Smooth muscle cell (in vitro differentiated cells): ENCODE results near the gene ATXN7. TPM values are rescaled to one million over a fixed set of nuclear protein-coding genes. Genes with fewer than 3 reads are reported as not detected.

Experiments
- DNase-seq: peaks from one replicate; lab custom pipeline; 2025; ENCODE audit not compliant: unreplicated experiment; lab: John Stamatoyannopoulos, UW
- H2AFZ ChIP-seq: fragments of 200-600 bp; sonication (generic); 2 replicates; pipeline ENCODE4 v1.6.0; 2016; ENCODE audit warnings: antibody characterized with exemption, low read depth, mild to moderate bottlenecking
- H3F3A ChIP-seq: fragments of 200-600 bp; sonication (generic); 2 replicates; pipeline ENCODE4 v1.6.0; 2017; ENCODE audit warnings: antibody characterized with exemption, low read depth
- H3K27ac ChIP-seq: fragments of 200-600 bp; sonication (generic); 2 replicates; pipeline ENCODE4 v1.5.1; 2016; ENCODE audit warnings: low read depth, mild to moderate bottlenecking
- H3K27me3 ChIP-seq: fragments of 200-600 bp; sonication (generic); 2 replicates; pipeline ENCODE4 v1.6.1; 2016; ENCODE audit warnings: low read depth, mild to moderate bottlenecking
- H3K36me3 ChIP-seq: fragments of 200-600 bp; sonication (generic); 2 replicates; pipeline ENCODE4 v1.5.1; 2016; ENCODE audit warnings: low read depth
- H3K4me1 ChIP-seq: fragments of 200-600 bp; sonication (generic); 2 replicates; pipeline ENCODE4 v1.5.1; 2016; ENCODE audit warnings: low read depth
- H3K4me2 ChIP-seq: fragments of 200-600 bp; sonication (generic); 2 replicates; pipeline ENCODE4 v1.6.0; 2016; ENCODE audit warnings: mild to moderate bottlenecking
- H3K4me3 ChIP-seq: fragments of 200-600 bp; sonication (generic); 2 replicates; pipeline ENCODE4 v1.5.1; 2016; ENCODE audit warnings: mild to moderate bottlenecking
- H3K79me2 ChIP-seq: fragments of 200-600 bp; sonication (generic); 2 replicates; pipeline ENCODE4 v1.6.0; 2016; ENCODE audit warnings: low read depth, mild to moderate bottlenecking
- H3K9ac ChIP-seq: fragments of 200-600 bp; sonication (generic); 2 replicates; pipeline ENCODE4 v1.6.0; 2016; ENCODE audit warnings: low read depth
- H3K9me3 ChIP-seq: fragments of 200-600 bp; sonication (generic); replicated peaks from 2 replicates; pipeline ENCODE4 v1.5.1; 2016; ENCODE audit warnings: low read depth
- H4K20me1 ChIP-seq: fragments of 200-600 bp; sonication (generic); 2 replicates; pipeline ENCODE4 v1.6.0; 2016; ENCODE audit warnings: low read depth
- WGBS: methylation state at CpG from one replicate; pipeline ENCODE4 v1.1.7; 2016; ENCODE audit warnings: low lambda C conversion rate; 5-methylcytosine and 5-hydroxymethylcytosine counted together
- polyA plus RNA-seq: library from polyadenylated mRNA; unstranded; fragments of >200 nt; fragmentation: Nextera tagmentation; extraction: Ambion mirVana; gene quantifications from 2 replicates; pipeline ENCODE4 v1.2.1, GENCODE V29; 2016
- total RNA-seq: library from RNA; depleted of rRNA; stranded (reverse); fragments of >200 nt; gene quantifications from 2 replicates; pipeline ENCODE4 v1.2.3, GENCODE V29; 2014
- TF ChIP-seq, protein P1 (sequence below): fragments of 200-600 bp; sonication (generic); IDR thresholded peaks from 2 replicates; pipeline ENCODE4 v1.5.1; 2017; ENCODE audit warnings: borderline replicate concordance, mild to moderate bottlenecking, antibody characterized with exemption; ENCODE audit not compliant: insufficient read depth, poor library complexity, severe bottlenecking

ATXN7 gene
- total and polyA plus RNA-seq, 2 experiments from 2014 or later: 3.6 to 14.1 TPM

DNA sequence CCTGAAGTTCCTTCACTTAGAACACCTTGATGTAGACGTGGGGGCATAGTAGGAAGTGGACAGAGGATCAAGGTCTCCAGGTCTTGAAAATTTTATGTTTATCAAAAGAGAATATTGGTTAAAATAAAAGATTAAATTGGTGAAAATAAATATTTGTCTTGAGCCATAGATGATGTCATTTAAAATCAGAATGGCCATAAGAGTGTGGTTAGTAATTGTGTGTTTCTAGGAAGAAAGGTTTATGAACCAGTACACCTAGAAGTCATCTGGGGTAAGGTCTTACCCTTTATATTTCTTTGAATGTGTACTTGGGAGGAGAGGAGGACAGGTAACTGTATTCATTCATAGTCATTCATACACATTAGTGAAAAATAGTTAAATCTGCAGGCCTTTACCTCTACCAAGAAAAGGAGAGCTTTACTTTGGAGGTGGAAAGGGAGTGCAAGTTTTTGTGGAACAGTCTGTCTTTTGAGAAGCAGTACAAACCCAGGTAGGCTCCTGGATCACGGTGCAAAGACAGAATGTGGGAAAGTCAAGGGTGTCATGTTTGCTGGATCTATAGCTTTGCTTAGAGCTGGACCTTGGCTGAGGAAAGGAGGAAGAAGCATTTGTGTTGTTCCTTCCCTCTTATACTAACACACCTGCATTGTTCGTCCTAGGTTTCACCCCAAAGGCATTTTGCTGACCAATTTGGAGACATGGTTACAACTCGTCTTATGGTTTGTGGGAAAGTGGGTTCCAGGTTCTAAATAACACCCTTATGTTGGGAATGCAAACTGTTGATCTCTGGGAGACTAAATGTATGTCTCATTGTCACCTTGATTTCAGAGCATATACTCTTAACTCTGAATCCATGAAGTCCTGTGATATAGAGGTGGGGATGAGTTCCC lies 42.3 kb downstream of the ATXN7 start:
- Histone ChIP-seq H3F3A (no peaks in the 10 kb centered on the region), H3K4me2 (no peak overlapping the region), H3K9me3 (no peaks in the 10 kb centered on the region), H3K4me3 (no peak overlapping the region), H3K36me3 (no peaks in the 10 kb centered on the region), H4K20me1 (peaks cover 3% of the 10 kb centered on the region), H2AFZ (no peak overlapping the region), H3K27ac (no peak overlapping the region), H3K27me3 (no peaks in the 10 kb centered on the region), H3K9ac (no peak overlapping the region), H3K79me2 (no peaks in the 10 kb centered on the region), H3K4me1 (peaks cover 2% of the 10 kb centered on the region)
- TF ChIP-seq, protein P1, sequence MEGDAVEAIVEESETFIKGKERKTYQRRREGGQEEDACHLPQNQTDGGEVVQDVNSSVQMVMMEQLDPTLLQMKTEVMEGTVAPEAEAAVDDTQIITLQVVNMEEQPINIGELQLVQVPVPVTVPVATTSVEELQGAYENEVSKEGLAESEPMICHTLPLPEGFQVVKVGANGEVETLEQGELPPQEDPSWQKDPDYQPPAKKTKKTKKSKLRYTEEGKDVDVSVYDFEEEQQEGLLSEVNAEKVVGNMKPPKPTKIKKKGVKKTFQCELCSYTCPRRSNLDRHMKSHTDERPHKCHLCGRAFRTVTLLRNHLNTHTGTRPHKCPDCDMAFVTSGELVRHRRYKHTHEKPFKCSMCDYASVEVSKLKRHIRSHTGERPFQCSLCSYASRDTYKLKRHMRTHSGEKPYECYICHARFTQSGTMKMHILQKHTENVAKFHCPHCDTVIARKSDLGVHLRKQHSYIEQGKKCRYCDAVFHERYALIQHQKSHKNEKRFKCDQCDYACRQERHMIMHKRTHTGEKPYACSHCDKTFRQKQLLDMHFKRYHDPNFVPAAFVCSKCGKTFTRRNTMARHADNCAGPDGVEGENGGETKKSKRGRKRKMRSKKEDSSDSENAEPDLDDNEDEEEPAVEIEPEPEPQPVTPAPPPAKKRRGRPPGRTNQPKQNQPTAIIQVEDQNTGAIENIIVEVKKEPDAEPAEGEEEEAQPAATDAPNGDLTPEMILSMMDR: no peak
- DNase-seq: no peak
- WGBS: 95% methylated on average over 4 of the region's 4 CpGs

DNA sequence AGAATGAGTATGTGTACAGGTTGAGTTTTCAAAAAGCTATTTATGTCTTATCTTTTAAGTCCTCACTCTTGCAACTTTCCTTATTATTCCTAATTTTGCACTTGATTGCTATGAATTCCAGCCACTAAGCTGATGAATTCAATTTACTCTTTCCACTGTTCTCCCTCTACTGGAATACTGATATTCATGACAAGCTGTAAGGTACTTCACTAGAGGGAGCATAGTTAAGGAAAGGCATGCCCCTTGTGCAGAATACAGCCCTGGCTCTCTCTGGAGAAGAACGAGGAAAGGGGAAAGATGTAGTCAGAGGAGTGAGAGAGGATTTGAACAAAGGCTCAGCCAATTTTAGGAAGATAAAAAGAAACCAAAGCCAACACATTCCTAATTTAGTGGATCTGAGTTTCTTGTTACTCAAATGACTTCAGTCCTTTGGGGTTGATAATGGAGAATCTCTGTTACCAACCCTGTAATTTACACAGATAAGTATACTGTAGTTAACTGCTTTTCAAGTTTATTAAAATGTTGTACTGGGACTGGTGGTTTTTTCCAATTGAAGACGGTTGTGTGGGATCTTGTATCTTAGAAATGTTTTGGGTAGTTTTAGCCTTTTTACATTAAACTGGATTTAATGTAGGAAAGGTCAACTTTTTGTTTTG lies 44.5 kb downstream of the ATXN7 start:
- Histone ChIP-seq H4K20me1 (peaks cover 5% of the 10 kb centered on the region), H3K4me1 (peaks cover 8% of the 10 kb centered on the region), H3K27ac (no peak overlapping the region), H2AFZ (no peak overlapping the region), H3K27me3 (no peaks in the 10 kb centered on the region), H3K4me3 (no peak overlapping the region), H3K9me3 (no peaks in the 10 kb centered on the region), H3K36me3 (no peaks in the 10 kb centered on the region), H3K79me2 (no peaks in the 10 kb centered on the region), H3F3A (peaks cover under 1% of the 10 kb centered on the region), H3K9ac (no peak overlapping the region), H3K4me2 (no peak overlapping the region)
- DNase-seq: no peak
- TF ChIP-seq, protein P1: no peak
- WGBS: 45% methylated on average over 2 of the region's 2 CpGs

DNA sequence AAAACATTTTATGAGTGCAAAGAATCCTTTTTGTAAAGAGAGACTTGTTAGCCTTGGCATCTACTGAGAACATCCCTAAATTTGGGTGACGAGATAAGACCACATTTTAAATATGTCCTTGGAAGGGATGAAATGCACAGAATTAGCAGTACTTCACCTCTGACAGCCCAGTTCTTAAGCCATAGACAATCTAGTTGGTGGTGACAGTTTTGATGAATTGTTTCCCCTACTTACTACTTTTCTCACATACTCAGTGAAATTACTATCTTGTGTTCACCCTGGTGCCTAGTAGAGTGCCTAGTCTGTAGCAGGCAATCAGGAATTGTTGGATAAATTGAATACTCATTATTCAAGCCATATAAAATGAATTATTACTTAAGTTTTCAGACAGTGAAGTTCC lies 45.1 kb downstream of the ATXN7 start:
- Histone ChIP-seq H3K27me3 (no peaks in the 10 kb centered on the region), H4K20me1 (peaks cover 11% of the 10 kb centered on the region), H3K9ac (no peak overlapping the region), H3K4me1 (peaks cover 13% of the 10 kb centered on the region), H3K9me3 (no peaks in the 10 kb centered on the region), H3K4me2 (no peak overlapping the region), H2AFZ (no peak overlapping the region), H3K79me2 (no peaks in the 10 kb centered on the region), H3F3A (peaks cover 5% of the 10 kb centered on the region), H3K36me3 (no peaks in the 10 kb centered on the region), H3K27ac (no peak overlapping the region), H3K4me3 (no peak overlapping the region)
- TF ChIP-seq, protein P1: no peak
- 95% methylated on average over 1 of the region's 1 CpG for WGBS
- no peak for DNase-seq
